HG02759 (cell line): ENCODE measurements around the gene MEGF9.
"Not testable (repeated sequence)": the region's sequence is repeated elsewhere in the genome, so short reads cannot be mapped to it uniquely, and the experiment has no call there.

Experiments used
- ATAC-seq: cut with Tn5 transposase; IDR thresholded peaks from one replicate; pipeline ENCODE4 v1.9.1; 2021; ENCODE audit warnings: mild to moderate bottlenecking, moderate library complexity; ENCODE audit not compliant: unreplicated experiment

Gene MEGF9

GRCh38 chr9:120579139-120580050 is 134.9 kb downstream of the MEGF9 start:
- peak; percentile 52 for ATAC-seq

- no peak for ATAC-seq
Observed at GRCh38 chr9:120574473-120574872, 139.8 kb downstream of the MEGF9 start.

- no peak for ATAC-seq
Observed at GRCh38 chr9:120572472-120572871, 141.8 kb downstream of the MEGF9 start.

- no peak for ATAC-seq
Observed at GRCh38 chr9:120571443-120572257, 142.6 kb downstream of the MEGF9 start.

- no peak for ATAC-seq
Observed at GRCh38 chr9:120570296-120570695, 144.0 kb downstream of the MEGF9 start.

- ATAC-seq = no peak
Observed at GRCh38 chr9:120569556-120569955, 144.7 kb downstream of the MEGF9 start.

- ATAC-seq = no peak
Observed at GRCh38 chr9:120568816-120569215, 145.5 kb downstream of the MEGF9 start.

GRCh38 chr9:120567874-120568273 is 146.4 kb downstream of the MEGF9 start:
- no peak for ATAC-seq

- ATAC-seq = no peak
Observed at GRCh38 chr9:120567081-120567480, 147.2 kb downstream of the MEGF9 start.

GRCh38 chr9:120564589-120564988 is 149.7 kb downstream of the MEGF9 start:
- no peak for ATAC-seq

- no peak for ATAC-seq
Observed at GRCh38 chr9:120562861-120563443, 151.3 kb downstream of the MEGF9 start.

GRCh38 chr9:120561709-120562108 is 152.6 kb downstream of the MEGF9 start:
- ATAC-seq = no peak

- ATAC-seq = no peak
Observed at GRCh38 chr9:120559546-120559945, 154.7 kb downstream of the MEGF9 start.

GRCh38 chr9:120558454-120558853 is 155.8 kb downstream of the MEGF9 start:
- ATAC-seq = no peak

- no peak for ATAC-seq
Observed at GRCh38 chr9:120557205-120557604, 157.1 kb downstream of the MEGF9 start.

- no peak for ATAC-seq
Observed at GRCh38 chr9:120556775-120557174, 157.5 kb downstream of the MEGF9 start.

GRCh38 chr9:120555839-120556238 is 158.4 kb downstream of the MEGF9 start:
- ATAC-seq = no peak

- not testable (repeated sequence) for ATAC-seq
Observed at GRCh38 chr9:120552210-120552704, 162.0 kb downstream of the MEGF9 start.
